Left colon (tissue), 2 donors: ENCODE measurements around the gene PPP1R26. TPM values are rescaled to one million over a fixed set of nuclear protein-coding genes. Genes with fewer than 3 reads are reported as not detected.

ENCODE experiments used
- ATAC-seq: fragments of 200-7000 bp; cut with Tn5 transposase; one replicate; pipeline ENCODE4 v1.9.1; 2020; ENCODE audit warnings: mild to moderate bottlenecking, moderate library complexity
- DNase-seq, 2 donors: peaks; one replicate each; pipeline ENCODE4 v3.0.0-alpha.2; 2020
- intact Hi-C, 2 donors: fragments of 100-400 bp; cut with DNase I in 1 of 2; cut with micrococcal nuclease in 1 of 2; formaldehyde crosslinking; loops; one replicate each; pipeline versions ENCODE4 v1.11.2 to v1.14.0; 2022; cut with DNase I, micrococcal nuclease
- total RNA-seq, 2 donors: library from RNA; stranded (reverse); fragmentation: NEBNext Ultra II Directional; extraction: Animal tissue kit (Norgen Biotek cat#: 25700); gene quantifications; one replicate each; pipeline ENCODE4 v1.2.1, GENCODE V29; 2021
- donor health status: DM: no; HTN: no; CAD: no.
- donor health status: DM: yes; HTN: yes; CAD: no.

Gene PPP1R26
- total RNA-seq, 2 donors from 2014 or later = 20.4 to 26.3 TPM

GRCh38 chr9:135485832-135486231 lies 6.2 kb downstream of the PPP1R26 start:
- ATAC-seq (no peak), DNase-seq (no peak)
- intact Hi-C loops = no loop called here

GRCh38 chr9:135486267-135487065 lies 6.9 kb downstream of the PPP1R26 start:
- ATAC-seq = no peak
- no peak for DNase-seq
- intact Hi-C loops = no loop called here

GRCh38 chr9:135487281-135488012 lies 7.9 kb downstream of the PPP1R26 start:
- intact Hi-C loops = no loop called here
- no peak for ATAC-seq
- DNase-seq = no peak

- no peak for ATAC-seq
- intact Hi-C loops = no loop called here
- no peak for DNase-seq
Measured at GRCh38 chr9:135488013-135488330, 8.4 kb downstream of the PPP1R26 start.

GRCh38 chr9:135488527-135488926 lies 8.9 kb downstream of the PPP1R26 start:
- intact Hi-C loops = no loop called here
- DNase-seq (no peak), ATAC-seq (no peak)

- DNase-seq = no peak
- intact Hi-C loops = no loop called here
- no peak for ATAC-seq
Measured at GRCh38 chr9:135489188-135489906, 9.8 kb downstream of the PPP1R26 start.

- DNase-seq (no peak), ATAC-seq (no peak)
- intact Hi-C loops = no loop called here
Measured at GRCh38 chr9:135490166-135490870, 10.7 kb downstream of the PPP1R26 start.

- intact Hi-C loops = no loop called here
- DNase-seq (no peak), ATAC-seq (no peak)
Measured at GRCh38 chr9:135490980-135491464, 11.4 kb downstream of the PPP1R26 start.

- ATAC-seq = no peak
- intact Hi-C loops = no loop called here
- no peak for DNase-seq
Measured at GRCh38 chr9:135491764-135492163, 12.2 kb downstream of the PPP1R26 start.

- DNase-seq (no peak), ATAC-seq (no peak)
- intact Hi-C loops = no loop called here
Measured at GRCh38 chr9:135492886-135493669, 13.5 kb downstream of the PPP1R26 start.

GRCh38 chr9:135494791-135495559 lies 15.4 kb downstream of the PPP1R26 start:
- ATAC-seq = no peak
- intact Hi-C loops = no loop called here
- no peak for DNase-seq

GRCh38 chr9:135498381-135499126 lies 19.0 kb downstream of the PPP1R26 start:
- no peak for ATAC-seq
- no peak for DNase-seq
- intact Hi-C loops = no loop called here

- peak; percentile 94 to 98 for DNase-seq
- intact Hi-C loops = no loop called here
- peak; percentile 84 for ATAC-seq
Measured at GRCh38 chr9:135499326-135500070, 19.9 kb downstream of the PPP1R26 start.

GRCh38 chr9:135500071-135500524 lies 20.5 kb downstream of the PPP1R26 start:
- DNase-seq (no peak), ATAC-seq (no peak)
- intact Hi-C loops = no loop called here

GRCh38 chr9:135500525-135501260 lies 21.1 kb downstream of the PPP1R26 start, which contains the start of gene MRPS2:
Gene MRPS2 (plus strand): TSS chr9:135500682. CDS start chr9:135500711, 29 bp downstream.
- peak; percentile 80 to 88 for DNase-seq
- intact Hi-C loops = no loop called here
- peak; percentile 95 for ATAC-seq
